Ascending aorta (tissue), 2 donors: ENCODE results near the gene CALY. TPM values are rescaled to one million over a fixed set of nuclear protein-coding genes. Genes with fewer than 3 reads are reported as not detected.

Source experiments
- DNase-seq, 2 donors: peaks; one replicate each; pipeline ENCODE4 v3.0.0-alpha.2; 2019; ENCODE audit warnings: low spot score in 2 of 2
- H3K27ac ChIP-seq, 2 donors: fragments of 200-600 bp; sonication (generic); one replicate each; pipeline ENCODE4 v1.5.1; 2016 to 2017; ENCODE audit warnings: mild to moderate bottlenecking in 1 of 2
- H3K27me3 ChIP-seq: fragments of 200-600 bp; sonication (generic); one replicate; pipeline ENCODE4 v1.5.1; 2017
- H3K36me3 ChIP-seq, 2 donors: fragments of 200-600 bp; sonication (generic); one replicate each; pipeline ENCODE4 v1.5.1; 2016
- H3K4me1 ChIP-seq, 2 donors: fragments of 200-600 bp; sonication (generic); one replicate each; pipeline ENCODE4 v1.5.1; 2016 to 2017; ENCODE audit warnings: mild to moderate bottlenecking in 1 of 2
- H3K4me3 ChIP-seq, 2 donors: fragments of 200-600 bp; sonication (generic); one replicate each; pipeline ENCODE4 v1.5.1; 2016 to 2017; ENCODE audit warnings: mild to moderate bottlenecking in 1 of 2
- H3K9me3 ChIP-seq, 2 donors: fragments of 200-600 bp; sonication (generic); one replicate each; pipeline ENCODE4 v1.5.1; 2016
- intact Hi-C: fragments of 100-400 bp; cut with DNase I; formaldehyde crosslinking; loops from one replicate; pipeline ENCODE4 v1.15.1; 2023
- total RNA-seq: library from RNA; depleted of rRNA; stranded (reverse); fragments of >200 nt; gene quantifications from one replicate; pipeline ENCODE4 v1.1.0, GENCODE V29; 2016
- TF ChIP-seq, protein P1 (sequence below), 3 experiments: fragments of 200-600 bp in 2 of 3; fragments of 450-650 bp in 1 of 3; sonication (generic) in 2 of 3; IDR thresholded peaks; one replicate each; pipeline ENCODE4 v1.5.1; 2016 to 2019; ENCODE audit warnings: antibody characterized with exemption in 3 of 3, mild to moderate bottlenecking in 1 of 3, moderate library complexity in 1 of 3

CALY gene
- total RNA-seq, 1 donor from 2014 or later: not detected

DNA sequence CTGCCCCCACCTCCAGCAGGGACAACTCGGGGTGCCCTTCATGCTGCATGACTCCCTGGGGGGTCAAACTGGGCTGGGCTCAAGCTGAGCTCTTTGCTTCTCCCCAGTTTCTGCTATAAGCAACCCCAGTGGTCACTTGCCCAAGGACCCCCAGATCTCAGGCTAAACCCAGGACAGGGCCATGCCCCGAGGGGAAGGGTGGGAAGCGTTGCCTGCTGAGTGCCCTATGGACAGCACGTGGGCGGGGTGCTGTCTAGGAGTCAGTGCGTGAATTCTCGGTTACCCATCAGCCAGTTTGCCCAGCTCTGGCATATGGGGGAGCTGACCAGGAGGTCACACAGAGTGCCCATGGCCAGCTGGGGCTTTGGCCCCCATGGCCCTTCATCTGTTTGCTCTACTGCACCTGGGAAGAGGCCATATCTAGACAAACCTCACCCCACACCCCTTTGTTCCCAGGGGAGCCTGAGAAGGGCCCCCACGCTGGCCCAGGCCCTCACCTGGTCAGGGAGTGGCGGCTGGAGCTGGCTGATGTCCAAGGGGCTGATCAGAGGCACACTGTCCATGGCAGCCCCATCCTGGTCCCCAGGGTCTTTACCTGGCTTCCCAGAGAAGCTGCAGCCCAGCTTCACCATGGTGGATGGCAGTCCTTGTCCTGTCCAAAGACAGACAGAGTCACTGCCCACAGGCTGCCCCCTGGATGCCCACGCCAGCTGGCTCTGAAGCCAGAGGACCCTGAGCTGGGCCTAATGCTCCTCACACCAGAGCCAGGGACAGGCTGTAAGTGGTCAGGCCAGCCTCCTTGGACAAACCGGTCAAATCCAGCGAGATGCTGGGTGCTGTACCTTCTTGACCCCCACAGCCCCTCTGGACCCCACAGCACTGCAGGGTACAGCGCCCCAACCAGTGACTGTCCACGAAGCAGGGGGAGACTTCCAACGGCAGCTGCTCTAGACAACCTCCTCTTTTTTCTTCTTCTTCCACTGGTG is 8.0 kb downstream of the CALY start:
- Histone ChIP-seq H3K4me1 (peaks cover 8 to 11% of the 10 kb centered on the region in 2 donors), H3K27ac (no peak overlapping the region), H3K4me3 (no peak overlapping the region), H3K36me3 (no peaks in the 10 kb centered on the region), H3K27me3 (peaks cover 19% of the 10 kb centered on the region), H3K9me3 (no peaks in the 10 kb centered on the region)
- intact Hi-C loops: loop anchor here (2.0 to 10.0 kb wide), 2 partner anchors 20 to 186 kb away; partner anchors contain the start of genes TUBGCP2 and ZNF511
- TF ChIP-seq, protein P1, sequence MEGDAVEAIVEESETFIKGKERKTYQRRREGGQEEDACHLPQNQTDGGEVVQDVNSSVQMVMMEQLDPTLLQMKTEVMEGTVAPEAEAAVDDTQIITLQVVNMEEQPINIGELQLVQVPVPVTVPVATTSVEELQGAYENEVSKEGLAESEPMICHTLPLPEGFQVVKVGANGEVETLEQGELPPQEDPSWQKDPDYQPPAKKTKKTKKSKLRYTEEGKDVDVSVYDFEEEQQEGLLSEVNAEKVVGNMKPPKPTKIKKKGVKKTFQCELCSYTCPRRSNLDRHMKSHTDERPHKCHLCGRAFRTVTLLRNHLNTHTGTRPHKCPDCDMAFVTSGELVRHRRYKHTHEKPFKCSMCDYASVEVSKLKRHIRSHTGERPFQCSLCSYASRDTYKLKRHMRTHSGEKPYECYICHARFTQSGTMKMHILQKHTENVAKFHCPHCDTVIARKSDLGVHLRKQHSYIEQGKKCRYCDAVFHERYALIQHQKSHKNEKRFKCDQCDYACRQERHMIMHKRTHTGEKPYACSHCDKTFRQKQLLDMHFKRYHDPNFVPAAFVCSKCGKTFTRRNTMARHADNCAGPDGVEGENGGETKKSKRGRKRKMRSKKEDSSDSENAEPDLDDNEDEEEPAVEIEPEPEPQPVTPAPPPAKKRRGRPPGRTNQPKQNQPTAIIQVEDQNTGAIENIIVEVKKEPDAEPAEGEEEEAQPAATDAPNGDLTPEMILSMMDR (IDR thresholded peaks at IDR 0.05): no peak
- DNase-seq: no peak

DNA sequence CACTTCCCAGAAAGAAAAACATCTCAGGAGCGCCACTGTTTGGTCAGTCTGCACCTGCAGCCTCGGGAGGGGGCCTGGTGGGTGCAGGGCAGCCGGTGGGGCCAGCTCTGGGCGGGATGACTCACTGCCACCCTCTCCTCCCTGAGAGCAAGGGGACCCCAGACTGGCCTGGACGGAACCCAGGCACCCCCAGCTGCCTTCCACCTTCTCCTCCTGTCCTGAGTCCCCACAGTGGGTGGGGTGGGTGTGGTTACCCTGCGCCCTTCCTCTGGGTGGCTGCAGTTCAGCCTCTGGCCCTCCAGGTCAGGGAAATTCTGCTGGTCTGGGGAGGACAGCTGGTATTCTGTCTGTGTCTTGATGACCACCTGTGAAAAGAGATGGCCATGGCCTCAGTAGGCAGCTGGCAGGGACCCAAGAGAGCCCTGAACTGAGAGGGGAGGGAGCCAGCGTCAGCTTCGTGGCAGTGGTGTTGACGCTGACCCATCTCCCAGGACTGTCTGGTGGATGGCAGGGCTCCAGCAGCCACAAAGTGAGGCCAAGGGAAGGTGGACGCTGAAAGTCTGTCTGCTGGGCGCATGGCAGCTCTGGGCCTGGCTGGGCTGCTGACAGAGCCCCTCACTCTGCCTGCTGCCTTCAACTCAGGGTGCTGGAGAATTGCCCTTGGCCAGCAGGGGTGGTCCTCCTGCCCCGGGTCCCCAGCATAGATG is 8.9 kb downstream of the CALY start:
- Histone ChIP-seq H3K27me3 (peaks cover 19% of the 10 kb centered on the region), H3K36me3 (no peaks in the 10 kb centered on the region), H3K4me3 (no peak overlapping the region), H3K9me3 (no peaks in the 10 kb centered on the region), H3K27ac (no peak overlapping the region), H3K4me1 (peaks cover 8 to 11% of the 10 kb centered on the region in 2 donors)
- TF ChIP-seq, protein P1 (IDR thresholded peaks at IDR 0.05): no peak
- no peak for DNase-seq
- intact Hi-C loops: loop anchor here (2.0 to 10.0 kb wide), 2 partner anchors 19 to 187 kb away; partner anchors contain the start of genes TUBGCP2 and ZNF511

DNA sequence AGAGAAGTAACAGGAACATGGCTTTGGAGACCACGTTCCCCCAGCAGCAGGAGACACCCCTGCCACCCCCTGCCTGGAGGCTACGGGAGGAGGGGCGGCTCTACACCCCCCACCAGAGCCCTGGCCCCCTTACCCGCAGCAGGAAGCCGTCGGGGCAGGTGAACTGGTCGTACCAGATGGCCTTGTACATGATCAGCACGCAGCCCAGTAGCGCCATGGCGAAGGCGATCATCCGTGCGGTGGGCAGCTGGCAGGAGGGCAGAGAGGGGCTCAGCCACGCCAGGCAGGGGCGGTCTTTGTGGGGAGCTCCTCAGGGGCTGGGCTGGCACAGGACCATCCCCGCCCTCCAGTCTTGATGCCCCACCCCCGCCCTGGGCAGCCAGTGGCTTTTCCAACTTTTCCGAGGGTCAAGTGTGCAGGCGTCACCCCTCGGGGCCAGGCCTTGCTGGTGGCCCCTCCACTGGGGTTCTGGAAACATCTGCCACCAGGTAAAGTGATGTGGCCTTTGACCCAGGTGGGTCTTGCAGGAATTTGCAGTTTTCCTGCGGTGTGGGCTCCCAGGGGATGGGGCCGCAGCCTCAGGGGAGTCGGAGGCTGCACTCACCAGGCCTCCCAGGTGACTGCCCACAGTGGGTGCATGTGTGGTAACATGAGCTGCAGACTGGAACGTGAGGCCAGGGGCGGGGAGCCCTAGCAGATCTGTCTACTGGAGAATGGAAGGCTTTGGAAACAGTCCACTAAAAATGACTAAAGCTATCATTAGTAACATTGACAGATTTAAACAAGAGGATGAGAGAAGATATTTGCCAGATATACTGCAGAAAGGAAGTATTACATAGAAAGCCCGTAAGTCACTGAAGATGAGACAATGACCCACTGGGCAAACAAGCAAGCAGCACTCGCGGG is 9.7 kb downstream of the CALY start:
- Histone ChIP-seq H3K9me3 (no peaks in the 10 kb centered on the region), H3K4me1 (peaks cover 8 to 11% of the 10 kb centered on the region in 2 donors), H3K27ac (no peak overlapping the region), H3K36me3 (no peaks in the 10 kb centered on the region), H3K4me3 (no peak overlapping the region), H3K27me3 (peaks cover 19% of the 10 kb centered on the region)
- DNase-seq: no peak
- intact Hi-C loops: loop anchor here (10.0 kb wide), 1 partner anchor 188 kb away; no protein-coding TSS in a partner anchor
- TF ChIP-seq, protein P1 (IDR thresholded peaks at IDR 0.05): no peak

DNA sequence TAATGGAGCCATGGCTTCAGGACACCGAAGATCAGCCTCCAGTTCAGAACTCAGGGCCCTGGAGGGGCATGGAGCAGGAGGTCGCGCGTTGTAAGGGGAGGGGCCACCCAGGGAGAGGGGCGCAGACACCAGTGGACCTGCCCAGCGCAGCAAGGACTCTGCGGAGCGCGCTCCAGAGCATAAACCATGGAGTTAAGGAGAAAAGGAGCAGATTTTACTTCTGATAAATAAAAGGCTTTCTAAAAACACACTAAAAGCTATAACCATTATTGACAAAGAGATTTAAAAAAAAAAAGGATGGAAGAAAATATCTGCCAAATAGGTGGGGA is 10.5 kb downstream of the CALY start:
- intact Hi-C loops: loop anchor here (10.0 kb wide), 1 partner anchor 189 kb away; no protein-coding TSS in a partner anchor

More for the DNA sequence above, 10.5 kb downstream of the CALY start:
- H3K27me3 ChIP-seq: peaks cover 19% of the 10 kb centered on the region
- H3K27ac ChIP-seq: no peak overlapping the region
- DNase-seq: no peak
- TF ChIP-seq, protein P1 (IDR thresholded peaks at IDR 0.05): no peak
- no peaks in the 10 kb centered on the region for H3K9me3 ChIP-seq
- peak overlapping the region; percentile 44 to 61 for H3K4me3 ChIP-seq
- H3K4me1 ChIP-seq: peaks cover 8 to 11% of the 10 kb centered on the region in 2 donors
- no peaks in the 10 kb centered on the region for H3K36me3 ChIP-seq
